Measurements from ENCODE around the gene PLCG2.

- TF ChIP-seq CTCF (conservative IDR thresholded peaks at IDR 0.05; ENCODE audit: low read length) = no peak
- no peak for TF ChIP-seq EZH2phosphoT487 (IDR thresholded peaks at IDR 0.05; ENCODE audit: borderline replicate concordance, low read depth, low read length)
Observed at GRCh38 chr16:81814751-81815428, 35.8 kb downstream of the PLCG2 start.

All from OCI-LY7 (cell line).